HG02610 (cell line): Measurements from ENCODE around the gene GPAT2.
"Not testable (repeated sequence)": the region's sequence is repeated elsewhere in the genome, so short reads cannot be mapped to it uniquely, and the experiment has no call there.

Experiments
- ATAC-seq: cut with Tn5 transposase; IDR thresholded peaks from one replicate; pipeline ENCODE4 v1.9.1; 2021; ENCODE audit warnings: mild to moderate bottlenecking, moderate library complexity; ENCODE audit not compliant: unreplicated experiment

Gene GPAT2, protein sequence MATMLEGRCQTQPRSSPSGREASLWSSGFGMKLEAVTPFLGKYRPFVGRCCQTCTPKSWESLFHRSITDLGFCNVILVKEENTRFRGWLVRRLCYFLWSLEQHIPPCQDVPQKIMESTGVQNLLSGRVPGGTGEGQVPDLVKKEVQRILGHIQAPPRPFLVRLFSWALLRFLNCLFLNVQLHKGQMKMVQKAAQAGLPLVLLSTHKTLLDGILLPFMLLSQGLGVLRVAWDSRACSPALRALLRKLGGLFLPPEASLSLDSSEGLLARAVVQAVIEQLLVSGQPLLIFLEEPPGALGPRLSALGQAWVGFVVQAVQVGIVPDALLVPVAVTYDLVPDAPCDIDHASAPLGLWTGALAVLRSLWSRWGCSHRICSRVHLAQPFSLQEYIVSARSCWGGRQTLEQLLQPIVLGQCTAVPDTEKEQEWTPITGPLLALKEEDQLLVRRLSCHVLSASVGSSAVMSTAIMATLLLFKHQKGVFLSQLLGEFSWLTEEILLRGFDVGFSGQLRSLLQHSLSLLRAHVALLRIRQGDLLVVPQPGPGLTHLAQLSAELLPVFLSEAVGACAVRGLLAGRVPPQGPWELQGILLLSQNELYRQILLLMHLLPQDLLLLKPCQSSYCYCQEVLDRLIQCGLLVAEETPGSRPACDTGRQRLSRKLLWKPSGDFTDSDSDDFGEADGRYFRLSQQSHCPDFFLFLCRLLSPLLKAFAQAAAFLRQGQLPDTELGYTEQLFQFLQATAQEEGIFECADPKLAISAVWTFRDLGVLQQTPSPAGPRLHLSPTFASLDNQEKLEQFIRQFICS

DNA sequence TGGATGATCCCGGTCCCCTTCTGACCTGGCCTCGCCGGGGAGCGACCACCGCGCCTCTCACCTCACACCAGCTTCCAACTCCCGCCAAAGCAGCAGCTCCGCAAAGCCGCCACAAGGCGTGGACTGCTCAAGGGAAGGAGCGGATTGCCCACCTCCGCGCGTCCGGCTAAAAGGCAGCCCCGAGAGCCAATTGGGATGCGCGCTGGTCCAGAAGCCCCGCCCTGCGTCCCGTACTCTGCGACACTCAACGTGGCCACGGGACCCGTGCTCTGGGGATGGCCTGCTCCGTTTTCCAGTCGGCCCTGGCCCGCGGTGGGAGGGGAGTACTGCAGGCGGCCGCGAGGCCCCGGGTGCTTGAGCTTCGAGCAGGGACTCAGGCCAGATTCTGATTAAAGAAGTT, at the start of gene GPAT2:
GPAT2 (minus strand) TSS at position 125 of the 400 bp plus-strand sequence. CDS start 2,557 bp downstream, outside the sequence.
- ATAC-seq, result not testable (repeated sequence)

DNA sequence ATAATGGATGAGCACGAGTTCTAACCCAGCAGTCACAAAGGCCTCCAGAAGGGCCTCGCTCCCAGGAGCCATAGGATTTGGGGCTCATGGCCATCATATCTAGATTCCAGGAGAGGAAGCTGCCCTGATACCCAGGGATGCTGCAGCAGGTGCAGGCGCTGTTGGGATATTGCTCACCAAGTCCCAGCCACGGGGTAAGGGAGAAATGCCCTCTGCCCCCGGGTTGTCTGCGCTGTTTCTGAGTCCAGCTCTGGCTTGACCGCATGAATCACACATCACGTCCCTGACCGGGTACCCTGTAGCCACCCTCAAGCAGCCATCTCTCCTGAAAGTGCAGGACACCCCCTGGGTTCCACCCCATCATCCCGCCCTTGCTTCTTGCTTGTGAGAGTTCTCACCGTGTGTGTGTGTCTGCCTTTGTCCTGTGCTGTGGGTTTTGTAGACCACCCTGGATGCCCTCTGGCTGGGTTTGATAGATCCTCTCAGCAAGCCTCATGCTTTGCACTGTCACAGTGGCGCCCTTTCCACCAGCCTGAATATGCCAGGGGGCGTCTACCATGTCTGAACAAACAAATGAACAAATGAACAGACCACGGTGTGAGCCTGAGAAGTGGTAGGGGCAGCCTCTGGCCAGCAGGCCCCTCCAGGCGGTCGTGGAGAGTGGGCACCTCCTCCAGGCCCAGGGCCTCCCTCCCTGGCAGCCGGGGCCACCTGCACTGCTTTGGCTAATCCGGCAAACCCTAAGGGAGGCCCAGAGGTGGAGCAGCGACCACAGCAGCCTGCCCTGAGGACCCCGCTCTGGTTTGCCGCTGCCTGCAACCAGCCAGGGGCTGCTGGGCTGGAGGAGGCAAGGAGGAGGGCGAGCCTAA, 49.5 kb upstream of the GPAT2 start:
- no peak for ATAC-seq

DNA sequence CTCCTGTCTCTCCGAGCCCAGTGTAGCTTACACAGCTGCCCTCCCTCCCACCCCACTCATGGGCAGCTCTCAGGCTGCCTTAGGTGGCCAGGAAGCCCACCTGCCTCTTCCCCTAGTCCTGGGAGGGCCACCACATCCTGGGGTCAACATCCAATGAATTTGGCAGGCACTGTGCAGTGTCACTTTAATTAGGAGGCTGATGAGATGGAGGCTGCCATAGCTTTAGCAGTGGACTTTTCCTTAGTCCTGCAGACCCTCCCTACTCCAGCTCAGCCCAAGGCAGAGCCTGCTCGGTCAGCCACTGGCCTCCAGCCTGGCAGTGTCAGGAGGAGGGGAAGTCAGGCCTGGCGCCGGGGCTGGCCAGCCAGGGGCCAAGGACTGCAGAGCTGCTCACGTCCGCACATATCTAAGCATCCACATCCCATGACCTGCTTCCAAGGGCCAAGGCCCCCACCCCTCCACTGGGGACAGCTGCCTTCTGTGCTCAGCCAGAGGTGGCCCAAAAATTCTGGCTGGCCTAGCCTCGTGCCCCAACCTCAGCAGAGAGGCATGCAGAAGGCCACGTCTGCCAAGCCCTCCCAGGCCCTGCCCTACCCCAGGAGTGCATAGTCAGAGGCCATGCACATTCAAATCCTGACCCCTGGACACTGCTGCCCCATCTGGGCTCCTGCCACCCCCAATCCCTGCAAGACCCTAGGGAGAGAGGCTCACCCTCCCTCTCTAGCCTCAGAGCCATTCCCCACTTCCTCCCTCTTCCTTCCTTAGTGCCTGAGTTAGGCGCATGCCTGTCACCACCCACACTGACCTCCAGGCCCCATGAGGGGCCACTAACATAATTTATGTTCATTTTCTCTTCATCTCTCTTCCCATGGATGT, 48.6 kb upstream of the GPAT2 start:
- ATAC-seq, result no peak

DNA sequence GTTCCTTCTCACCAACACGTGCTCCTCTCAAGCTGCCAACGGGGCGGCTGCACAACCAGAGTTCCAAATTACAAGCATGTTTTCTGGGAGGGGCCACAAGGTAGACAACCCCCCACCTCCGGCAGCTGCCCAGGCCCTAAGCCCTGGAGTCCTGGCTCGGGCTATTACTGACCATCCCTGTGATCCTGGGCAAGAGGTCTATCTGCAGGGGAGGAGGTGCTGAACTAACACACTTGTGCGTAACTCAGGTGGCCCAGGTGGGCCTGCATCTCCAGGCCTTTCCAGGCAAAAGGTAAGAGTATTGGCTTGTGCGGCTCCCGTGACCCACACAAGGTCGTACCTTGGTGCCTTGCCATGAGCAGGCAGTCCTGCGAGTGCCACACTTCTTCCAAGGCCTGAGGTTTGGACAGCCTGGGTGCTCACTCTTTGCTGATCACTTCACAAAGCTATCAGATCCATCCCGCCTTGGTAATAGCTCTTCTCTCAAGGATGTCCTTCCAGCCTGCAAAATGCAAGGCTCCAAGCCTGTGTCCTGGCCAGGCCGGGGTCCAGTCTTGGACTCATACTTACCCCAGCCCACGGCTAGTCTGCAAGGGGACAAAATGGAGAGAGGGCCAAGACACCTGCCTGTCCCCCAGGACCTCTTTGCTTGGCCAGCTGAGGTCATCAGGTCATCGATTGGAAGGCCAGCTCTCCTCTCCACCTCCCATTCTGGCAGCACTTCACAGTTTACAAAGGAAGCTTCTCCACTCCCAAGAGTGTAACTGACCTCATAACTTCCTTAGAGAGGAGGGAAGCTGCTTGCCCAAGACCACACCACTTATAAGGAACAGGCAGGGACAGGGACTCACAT, 47.7 kb upstream of the GPAT2 start:
- ATAC-seq, result no peak

DNA sequence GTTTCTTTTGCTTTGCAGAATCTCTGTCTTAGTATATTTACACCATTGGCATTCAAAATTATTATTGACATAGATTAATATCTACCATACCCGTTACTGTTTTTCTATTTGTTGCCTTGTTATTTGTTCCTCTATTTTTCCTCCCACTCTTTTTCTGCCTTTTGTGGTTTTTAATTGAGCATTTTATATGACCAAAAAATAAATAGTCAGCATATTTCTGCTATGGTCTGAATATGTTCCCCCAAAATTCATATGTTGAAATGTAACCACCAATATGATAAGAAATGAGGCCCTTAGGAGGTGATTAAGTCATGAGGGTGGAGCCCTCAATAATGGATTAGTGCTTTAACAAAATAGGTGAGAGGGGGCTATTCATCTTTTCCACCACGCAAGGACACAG, 46.3 kb upstream of the GPAT2 start:
- ATAC-seq, result no peak

DNA sequence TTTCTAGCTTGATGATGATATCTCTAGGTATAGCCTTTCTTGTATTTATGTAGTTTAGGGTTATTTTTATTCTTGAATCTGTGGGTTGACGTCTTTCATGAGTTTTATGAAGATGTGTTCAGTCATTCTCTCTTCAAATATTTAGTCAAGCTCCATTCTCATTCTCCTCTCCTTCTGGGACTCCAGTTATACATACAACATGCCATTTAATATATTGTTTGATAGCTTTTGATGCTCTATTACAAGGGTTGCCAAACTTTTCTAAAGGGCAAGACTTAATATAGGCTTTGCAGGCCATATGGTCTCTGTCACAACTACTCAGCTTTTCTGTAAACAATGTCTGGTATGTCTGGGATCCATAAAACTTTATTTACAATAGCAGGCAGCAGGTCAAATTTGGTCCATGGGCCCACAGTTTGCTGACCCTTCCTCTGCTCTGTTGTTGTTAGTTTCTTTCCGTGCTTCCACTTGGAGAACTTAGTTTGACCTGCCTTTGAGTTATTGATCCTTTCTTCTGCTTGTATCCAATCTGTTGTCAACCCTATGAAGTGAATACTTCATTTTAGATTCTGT, 40.6 kb upstream of the GPAT2 start:
- no peak for ATAC-seq

DNA sequence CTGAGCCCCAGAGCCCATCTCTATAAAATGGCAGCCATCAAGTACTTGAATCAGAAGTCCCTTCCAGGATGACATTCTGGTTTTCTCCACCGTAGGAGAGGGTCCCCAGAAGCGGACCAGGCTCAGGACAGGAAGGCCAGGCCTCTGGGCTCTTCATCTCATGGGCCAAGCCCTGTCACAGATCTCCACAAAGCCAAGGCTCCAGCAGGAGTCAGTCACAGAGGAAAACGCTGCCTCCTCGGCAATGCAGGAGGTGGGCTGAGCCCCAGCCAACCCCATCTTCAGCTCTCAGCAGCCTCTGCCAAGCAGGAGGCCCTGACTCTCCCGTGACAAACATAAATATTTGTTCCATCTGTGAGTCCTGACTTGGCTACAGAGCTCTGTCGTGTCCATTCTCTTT, 39.4 kb upstream of the GPAT2 start:
- no peak for ATAC-seq

DNA sequence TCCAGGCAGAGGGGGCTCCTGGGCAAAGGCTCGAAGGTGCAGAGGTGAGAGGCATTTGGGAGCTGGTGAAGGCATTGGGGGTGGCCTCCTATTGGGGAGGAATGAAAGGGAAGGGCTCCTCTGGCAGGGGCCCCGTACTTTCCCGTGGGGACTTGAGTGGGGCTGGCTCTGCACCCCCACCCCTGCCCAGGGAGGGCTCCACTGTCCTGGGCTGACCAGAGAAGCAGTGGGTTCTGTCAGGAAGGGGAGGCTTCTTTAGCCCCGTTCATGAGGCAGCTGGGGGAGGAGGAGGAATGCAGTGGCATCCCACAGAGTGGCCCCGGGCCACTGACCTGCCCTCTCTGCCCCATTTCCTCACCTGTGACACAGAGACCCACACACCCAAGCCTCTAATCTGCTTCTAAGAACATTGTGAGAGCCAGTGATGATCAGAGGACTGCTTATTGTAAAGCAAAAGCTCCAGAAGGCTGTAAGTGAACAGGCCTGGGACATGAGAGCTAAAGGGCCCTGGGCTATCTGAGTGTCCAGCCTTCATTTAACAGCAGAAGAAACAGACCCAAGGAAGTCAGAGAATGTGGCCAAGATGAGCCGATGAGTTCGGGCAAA, 38.6 kb upstream of the GPAT2 start:
- ATAC-seq, result no peak

DNA sequence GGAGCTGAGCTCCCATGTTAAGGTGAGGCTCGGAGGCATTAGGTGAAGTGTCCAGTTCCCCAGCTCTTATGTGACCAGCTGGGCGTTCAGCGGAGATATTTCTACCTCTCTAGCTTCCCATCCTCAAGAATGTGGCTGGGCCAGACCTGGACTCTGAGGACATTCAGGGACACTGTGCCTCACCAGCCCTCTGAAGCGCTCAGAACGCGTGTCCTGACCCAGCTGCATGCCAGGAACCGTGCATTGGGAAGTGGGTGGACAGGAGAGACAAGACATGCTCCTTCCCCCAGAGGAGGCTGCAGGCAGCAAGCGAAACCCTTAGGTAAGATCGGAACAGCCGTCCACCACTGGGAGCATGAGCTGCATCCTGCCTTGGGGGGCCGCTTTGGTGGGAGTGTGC, 38.0 kb upstream of the GPAT2 start:
- ATAC-seq, result no peak

DNA sequence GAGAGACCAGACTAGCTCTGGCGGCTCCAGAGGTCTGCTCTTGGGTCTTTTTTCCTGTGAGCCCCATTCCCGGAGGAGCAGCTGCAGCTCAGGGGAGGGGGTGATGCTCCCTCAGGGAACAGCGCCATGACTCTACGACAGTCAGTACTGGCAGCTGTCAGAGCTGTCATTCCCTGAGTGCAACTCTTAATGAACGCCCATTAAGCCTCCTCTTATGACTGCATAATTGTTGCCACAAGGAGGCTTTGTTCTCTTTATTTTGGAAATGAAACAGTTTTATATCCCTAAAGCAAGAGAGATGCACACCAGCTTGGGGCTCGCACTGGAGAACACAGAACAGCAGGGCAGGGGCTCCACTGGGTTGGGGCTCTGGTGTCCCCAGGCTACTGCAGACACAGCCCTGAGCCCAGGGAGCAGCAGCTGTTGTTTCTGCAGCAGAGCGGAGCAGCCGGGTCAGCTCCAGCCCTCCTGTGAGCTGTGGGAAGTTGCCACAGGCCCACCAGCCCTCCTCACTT, 37.3 kb upstream of the GPAT2 start:
- not testable (repeated sequence) for ATAC-seq

DNA sequence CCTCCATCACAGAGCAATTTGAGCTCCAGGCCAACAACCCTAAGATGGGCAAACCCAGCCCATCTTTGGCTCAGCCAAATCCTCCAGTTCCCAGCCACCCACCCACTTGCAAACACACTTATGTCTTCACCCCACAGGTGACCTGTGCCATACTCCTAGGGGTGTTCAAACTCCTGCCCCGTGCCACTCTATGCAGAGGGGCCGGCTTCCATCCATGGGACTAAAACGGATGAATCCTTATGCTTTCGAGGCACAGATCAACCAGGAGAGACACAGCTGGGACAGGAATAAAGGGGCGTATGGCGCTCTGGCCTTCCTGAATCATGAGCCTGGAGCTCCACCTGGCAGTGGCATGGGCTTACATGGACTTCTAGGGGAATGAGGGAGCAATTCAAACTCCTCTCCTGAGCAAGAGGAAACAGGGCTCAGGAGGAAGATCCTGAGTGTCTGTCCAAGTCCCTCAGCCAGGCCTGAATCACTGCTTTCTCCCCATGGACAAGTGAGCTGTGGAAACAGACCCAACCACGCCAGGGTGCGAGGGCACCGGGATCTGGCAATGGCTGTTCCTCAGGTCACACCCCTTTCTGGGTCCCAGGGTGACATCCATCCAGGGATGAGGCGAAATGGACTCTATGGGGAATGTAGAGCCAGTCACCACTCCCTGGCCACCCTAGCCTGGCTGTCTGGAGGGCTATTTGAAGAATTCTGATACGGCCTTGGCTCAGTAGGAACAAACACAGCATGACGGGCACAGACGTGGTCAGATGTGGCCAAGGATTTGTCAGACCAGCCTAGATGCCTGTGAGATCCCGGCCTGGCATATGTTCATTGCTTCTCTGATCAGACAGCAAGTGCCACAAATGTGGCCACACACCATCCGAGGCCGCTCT, 36.6 kb upstream of the GPAT2 start:
- not testable (repeated sequence) for ATAC-seq

DNA sequence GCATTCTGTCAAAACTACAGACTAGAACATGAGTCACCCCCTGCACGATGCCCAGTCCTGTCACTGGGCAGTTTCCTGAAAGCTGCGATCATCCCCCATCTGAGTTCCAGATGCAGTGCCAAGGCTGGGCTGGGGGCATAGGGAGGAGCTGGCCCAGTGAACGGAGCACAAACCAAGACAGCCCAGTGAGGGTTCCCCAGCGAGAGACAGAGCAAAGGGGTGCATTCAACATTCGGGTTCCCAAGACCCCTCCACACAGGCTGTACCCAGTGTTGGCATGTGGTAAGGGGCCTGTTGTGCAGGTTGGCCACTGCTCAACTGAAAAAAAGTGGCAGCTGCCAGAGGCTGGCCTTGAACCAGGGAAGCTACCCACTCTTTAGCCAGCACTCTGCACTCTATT, 35.6 kb upstream of the GPAT2 start:
- ATAC-seq, result not testable (repeated sequence)

DNA sequence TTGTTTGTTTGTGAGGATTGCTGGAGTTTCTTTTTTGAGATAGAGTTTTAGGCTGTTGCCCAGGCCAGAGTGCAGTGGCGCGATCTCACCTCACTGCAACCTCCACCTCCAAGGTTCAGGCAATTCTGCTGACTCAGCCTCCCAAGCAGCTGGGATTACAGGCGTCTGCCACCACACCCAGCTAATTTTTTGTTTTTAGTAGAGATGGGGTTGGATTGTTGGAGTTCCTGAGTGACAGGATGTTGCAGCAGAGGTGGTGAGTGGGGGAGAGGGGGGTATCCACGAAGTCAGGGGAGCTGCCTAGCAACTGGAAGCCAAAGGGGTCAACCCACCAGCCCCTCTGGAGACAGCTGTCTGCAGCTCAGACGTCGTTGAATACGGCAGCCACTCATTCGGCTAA, 35.2 kb upstream of the GPAT2 start:
- ATAC-seq, result not testable (repeated sequence)

DNA sequence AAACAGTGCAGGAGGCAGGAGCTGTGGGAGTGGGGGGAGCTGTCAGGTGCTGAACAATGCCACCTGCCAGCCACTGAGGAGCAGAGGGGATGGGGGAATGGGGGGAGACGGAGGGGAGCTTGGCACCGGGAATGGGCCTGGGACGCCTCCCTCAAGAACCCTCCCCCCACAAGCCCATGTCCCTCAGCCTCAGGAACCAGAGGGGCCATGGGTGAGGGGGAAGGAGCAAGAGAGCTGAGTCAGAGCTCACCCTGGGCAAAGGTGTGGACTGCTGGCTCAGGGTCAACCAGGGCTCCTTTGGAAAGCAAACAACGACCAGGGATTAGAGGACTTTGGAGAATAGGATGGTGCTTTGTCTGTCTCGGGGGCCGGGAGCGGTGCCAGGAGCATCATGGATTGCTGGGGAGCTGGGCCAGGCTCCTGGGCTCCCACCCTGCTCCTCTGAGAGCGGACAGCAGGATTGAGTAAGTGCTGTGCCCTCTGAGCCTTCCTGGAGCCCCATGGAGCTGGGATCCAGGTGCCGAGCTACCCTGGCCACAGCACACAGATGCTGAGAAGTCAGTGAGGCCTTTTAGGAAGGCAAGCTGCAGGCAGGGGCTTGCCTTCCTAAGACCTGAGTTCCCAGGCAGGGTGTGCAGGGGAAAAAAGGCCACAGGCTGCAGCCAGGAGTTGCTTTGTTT, 33.3 kb upstream of the GPAT2 start:
- ATAC-seq, result not testable (repeated sequence)

DNA sequence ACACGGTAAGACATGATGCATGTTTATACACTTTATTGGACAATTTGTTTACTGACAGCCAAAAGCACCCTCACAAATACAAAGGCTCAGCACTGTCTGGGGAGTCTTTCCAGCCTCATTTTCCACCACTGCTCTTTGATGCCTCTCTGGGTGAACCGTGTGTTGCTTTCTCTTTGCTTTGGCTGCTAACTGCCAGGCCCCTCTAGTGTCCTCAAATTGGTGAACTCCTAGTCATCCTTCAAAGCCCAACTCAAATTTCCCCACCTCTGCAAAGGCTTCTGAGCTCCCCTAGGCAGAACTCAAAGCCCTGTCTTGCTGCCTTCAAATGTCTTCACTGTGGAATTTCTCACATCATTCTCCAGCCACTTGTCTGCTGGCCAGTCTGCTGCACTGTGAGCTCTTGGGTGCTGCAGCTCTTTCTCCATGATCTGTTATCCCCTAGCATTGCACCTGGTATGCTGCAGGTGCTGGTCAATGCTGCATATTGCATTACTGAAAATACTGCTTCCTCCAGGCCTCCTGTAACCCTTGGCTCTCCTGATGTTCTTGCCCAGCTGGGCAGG, 32.5 kb upstream of the GPAT2 start:
- ATAC-seq, result not testable (repeated sequence)

DNA sequence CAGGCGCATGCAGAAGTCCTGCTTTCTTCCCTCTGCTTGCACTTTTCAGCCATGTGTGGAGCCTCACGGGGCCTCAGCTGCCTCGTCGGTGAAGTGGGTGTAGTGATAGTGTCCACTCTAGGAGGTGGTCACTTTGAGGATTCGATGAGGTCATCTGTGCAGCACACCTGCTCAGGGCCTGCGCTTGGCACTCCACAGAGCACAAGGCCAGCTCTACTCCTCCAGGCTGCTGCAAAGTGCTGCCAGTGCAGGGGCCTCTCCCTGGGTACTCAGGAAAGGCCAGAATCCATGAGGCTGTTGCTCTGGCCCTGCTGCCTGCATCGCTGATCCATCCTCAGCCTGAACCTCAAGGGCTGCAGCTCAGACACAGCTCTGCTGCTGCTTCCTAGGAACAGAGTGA, 31.8 kb upstream of the GPAT2 start:
- ATAC-seq, result not testable (repeated sequence)
